HepG2 (cell line): ENCODE data around the gene G6PC3. TPM values are rescaled to one million over a fixed set of nuclear protein-coding genes. Genes with fewer than 3 reads are reported as not detected.
A peak's percentile ranks its signal among the peaks of the same experiment; 100 is the strongest.

Experiments used
- BCLAF1 ChIP-seq: fragments of 450-650 bp; IDR thresholded peaks from 2 replicates; pipeline ENCODE4 v1.6.1; 2017; ENCODE audit warnings: mild to moderate bottlenecking
- DMTF1 ChIP-seq: sonication (generic); formaldehyde crosslinking; IDR thresholded peaks from 2 replicates; pipeline ENCODE4 v1.4.0; 2020; ENCODE audit warnings: mild to moderate bottlenecking, missing genetic modification reagents
- E2F2 ChIP-seq: sonication (generic); formaldehyde crosslinking; IDR thresholded peaks from 2 replicates; pipeline ENCODE4 v1.4.0; 2020; ENCODE audit warnings: missing genetic modification reagents, borderline replicate concordance
- EEA1 ChIP-seq: sonication (generic); formaldehyde crosslinking; IDR thresholded peaks from 2 replicates; pipeline ENCODE4 v1.5.1; 2020; ENCODE audit warnings: mild to moderate bottlenecking, missing genetic modification reagents, borderline replicate concordance
- GABPA ChIP-seq, 2 experiments: IDR thresholded peaks; 2 replicates each; pipeline ENCODE4 v1.6.1; 2011 to 2016; ENCODE audit warnings: low read depth in 2 of 2, low read length in 1 of 2, missing biosample characterization in 1 of 2, missing genetic modification characterization in 1 of 2
- GMEB1 ChIP-seq: sonication (generic); formaldehyde crosslinking; IDR thresholded peaks from 2 replicates; pipeline ENCODE4 v1.5.1; 2020; ENCODE audit warnings: missing genetic modification reagents, mild to moderate bottlenecking, borderline replicate concordance
- MIXL1 ChIP-seq: IDR thresholded peaks from 2 replicates; pipeline ENCODE4 v1.6.1; 2016
- MYC ChIP-seq: sonication (generic); formaldehyde crosslinking; IDR thresholded peaks from 2 replicates; pipeline ENCODE4 v1.9.0; 2021; ENCODE audit warnings: missing genetic modification reagents, borderline replicate concordance
- PBX2 ChIP-seq: IDR thresholded peaks from 2 replicates; pipeline ENCODE4 v1.6.1; 2016; ENCODE audit warnings: control low read depth
- RCOR2 ChIP-seq: IDR thresholded peaks from 2 replicates; pipeline ENCODE4 v1.6.1; 2016; ENCODE audit warnings: missing biosample characterization, missing genetic modification reagents
- SP2 ChIP-seq: sonication (generic); formaldehyde crosslinking; IDR thresholded peaks from 2 replicates; pipeline ENCODE4 v1.5.1; 2020; ENCODE audit warnings: mild to moderate bottlenecking, missing genetic modification reagents
- SRY ChIP-seq: sonication (generic); formaldehyde crosslinking; IDR thresholded peaks from 2 replicates; pipeline ENCODE4 v1.8.0; 2022; ENCODE audit warnings: mild to moderate bottlenecking, missing genetic modification reagents
- YEATS4 ChIP-seq: sonication (generic); formaldehyde crosslinking; IDR thresholded peaks from 2 replicates; pipeline ENCODE4 v1.4.0; 2020; ENCODE audit warnings: missing genetic modification reagents, borderline replicate concordance
- ZMYM4 ChIP-seq: sonication (generic); formaldehyde crosslinking; IDR thresholded peaks from 2 replicates; pipeline ENCODE4 v1.8.1; 2023; ENCODE audit warnings: mild to moderate bottlenecking, missing genetic modification reagents
- ZNF282 ChIP-seq: fragments of 450-650 bp; IDR thresholded peaks from 2 replicates; pipeline ENCODE4 v1.6.1; 2018; ENCODE audit not compliant: partially characterized antibody
- ZNF34 ChIP-seq: sonication (generic); formaldehyde crosslinking; IDR thresholded peaks from 2 replicates; pipeline ENCODE4 v1.4.0; 2020; ENCODE audit warnings: mild to moderate bottlenecking, missing genetic modification reagents, borderline replicate concordance
- ZNF577 ChIP-seq: sonication (generic); formaldehyde crosslinking; IDR thresholded peaks from 2 replicates; pipeline ENCODE4 v1.4.0; 2020; ENCODE audit warnings: mild to moderate bottlenecking, low read depth, missing genetic modification reagents, borderline replicate concordance
- ZNF839 ChIP-seq: sonication (generic); formaldehyde crosslinking; IDR thresholded peaks from 2 replicates; pipeline ENCODE4 v1.4.0; 2020; ENCODE audit warnings: missing genetic modification reagents, mild to moderate bottlenecking, borderline replicate concordance
- ZSCAN30 ChIP-seq: sonication (generic); formaldehyde crosslinking; IDR thresholded peaks from 2 replicates; pipeline ENCODE4 v1.5.0; 2020; ENCODE audit warnings: mild to moderate bottlenecking, missing genetic modification reagents
- polyA plus RNA-seq, 8 experiments: library from polyadenylated mRNA; depleted of rRNA in 3 of 8; stranded (reverse) in 7 of 8; unstranded in 1 of 8; fragments of >200 nt; fragmentation: Illumina TruSeq in 4 of 8; extraction: Trizol in 4 of 8; gene quantifications; 2 replicates each; pipeline versions ENCODE4 v1.2.1 to v1.2.3, GENCODE V29; 2011 to 2016; ENCODE audit warnings: low read depth in 4 of 8, missing spikeins in 1 of 8, mixed read lengths in 1 of 8; ENCODE audit not compliant: insufficient read depth in 1 of 8
- total RNA-seq, 5 experiments: library from RNA; depleted of rRNA; stranded (reverse); fragments of >200 nt; fragmentation: Illumina TruSeq; extraction: Trizol; gene quantifications; 2 replicates each; pipeline ENCODE4 v1.2.3, GENCODE V29; 2016; ENCODE audit warnings: low read depth in 1 of 5

Gene G6PC3
- total and polyA plus RNA-seq, 2 of the 13 experiments (the other 11 are each of a cell fraction or from before 2014, with no cell fraction given), result 38.5 to 75.8 TPM

GRCh38 chr17:44097110-44097958, 26.8 kb downstream of the G6PC3 start (continued):
- TF ChIP-seq SP2 (CRISPR knock-in tag) (no peak), MYC (CRISPR knock-in tag) (peak; percentile 44; the same call in 1 of the 2 replicates), PBX2 (CRISPR knock-in tag) (no peak), RCOR2 (no peak), BCLAF1 (no peak), ZMYM4 (no peak), SRY (CRISPR knock-in tag) (0 out of 2 replicates have a peak, but pooled peaks have one; percentile 41), MIXL1 (CRISPR knock-in tag) (no peak), EEA1 (CRISPR knock-in tag) (no peak), DMTF1 (no peak), ZNF34 (CRISPR knock-in tag) (no peak), GABPA (IDR thresholded peaks at IDR 0.05; ENCODE audit: low read depth, low read length) (no peak), GABPA (CRISPR knock-in tag; IDR thresholded peaks at IDR 0.05; ENCODE audit: low read depth) (no peak), YEATS4 (CRISPR knock-in tag) (no peak), ZNF282 (no peak), E2F2 (CRISPR knock-in tag) (no peak), GMEB1 (no peak), ZNF839 (CRISPR knock-in tag) (no peak), ZSCAN30 (no peak), ZNF577 (no peak)
